RWPE2 (cell line): ENCODE data around the gene ARID5B.

Experiments
- ATAC-seq: fragments of 200-7000 bp; cut with Tn5 transposase; 3 replicates; pipeline ENCODE4 v1.9.1; 2021; ENCODE audit warnings: low read depth
- DNase-seq: peaks from one replicate; pipeline ENCODE4 v3.0.0-alpha.2; 2020; ENCODE audit warnings: low spot score
- H3K27ac ChIP-seq: fragments of 450-650 bp; 2 replicates; pipeline ENCODE4 v1.5.1; 2017; ENCODE audit warnings: mild to moderate bottlenecking; ENCODE audit not compliant: poor library complexity, severe bottlenecking
- H3K27me3 ChIP-seq: fragments of 250-450 bp; sonication (Bioruptor Pico); 2 replicates; pipeline ENCODE4 v1.5.1; 2021; ENCODE audit warnings: mild to moderate bottlenecking, moderate library complexity; ENCODE audit not compliant: insufficient read depth, poor library complexity, severe bottlenecking
- H3K36me3 ChIP-seq: fragments of 250-450 bp; sonication (Bioruptor Pico); 2 replicates; pipeline ENCODE4 v1.5.1; 2020; ENCODE audit warnings: low read depth, mild to moderate bottlenecking, moderate library complexity
- H3K4me1 ChIP-seq: fragments of 250-450 bp; sonication (Bioruptor Pico); 2 replicates; pipeline ENCODE4 v1.5.1; 2021; ENCODE audit warnings: mild to moderate bottlenecking, moderate library complexity; ENCODE audit not compliant: insufficient read depth, poor library complexity, severe bottlenecking
- H3K4me3 ChIP-seq: fragments of 250-450 bp; sonication (Bioruptor Pico); 2 replicates; pipeline ENCODE4 v1.5.1; 2021; ENCODE audit warnings: mild to moderate bottlenecking, moderate library complexity; ENCODE audit not compliant: severe bottlenecking
- H3K9me3 ChIP-seq: fragments of 250-450 bp; sonication (Bioruptor Pico); 2 replicates; pipeline ENCODE4 v1.5.1; 2021; ENCODE audit warnings: mild to moderate bottlenecking, moderate library complexity; ENCODE audit not compliant: severe bottlenecking
- TF ChIP-seq, protein P1 (sequence below): fragments of 450-650 bp; IDR thresholded peaks from one replicate; pipeline ENCODE4 v1.5.1; 2017; ENCODE audit warnings: mild to moderate bottlenecking, moderate library complexity; ENCODE audit not compliant: poor library complexity, severe bottlenecking

Gene ARID5B

DNA sequence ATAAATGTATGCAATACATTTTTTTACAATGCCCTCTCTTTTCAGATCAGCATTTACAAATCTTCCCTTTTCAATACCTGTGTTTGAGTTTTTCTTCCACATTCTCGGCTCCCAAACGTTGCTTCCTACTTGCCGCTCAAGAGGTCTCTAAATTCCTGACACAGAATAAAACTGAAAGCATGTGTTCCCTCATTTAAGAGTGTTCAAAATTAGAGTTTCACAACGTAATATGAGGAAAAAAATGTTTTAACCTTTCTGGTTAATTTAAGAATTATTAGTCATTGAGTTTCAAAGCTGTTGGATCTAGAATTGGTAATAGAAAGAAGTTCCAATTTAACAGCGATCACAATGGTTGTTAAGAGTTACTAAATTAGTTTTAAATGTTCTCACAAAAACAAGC is 100.4 kb downstream of the ARID5B start:
- peaks cover 4% of the 10 kb centered on the region; the same call in 1 of the 2 replicates for H3K36me3 ChIP-seq
- no peak for ATAC-seq
- DNase-seq: no peak
- TF ChIP-seq, protein P1, sequence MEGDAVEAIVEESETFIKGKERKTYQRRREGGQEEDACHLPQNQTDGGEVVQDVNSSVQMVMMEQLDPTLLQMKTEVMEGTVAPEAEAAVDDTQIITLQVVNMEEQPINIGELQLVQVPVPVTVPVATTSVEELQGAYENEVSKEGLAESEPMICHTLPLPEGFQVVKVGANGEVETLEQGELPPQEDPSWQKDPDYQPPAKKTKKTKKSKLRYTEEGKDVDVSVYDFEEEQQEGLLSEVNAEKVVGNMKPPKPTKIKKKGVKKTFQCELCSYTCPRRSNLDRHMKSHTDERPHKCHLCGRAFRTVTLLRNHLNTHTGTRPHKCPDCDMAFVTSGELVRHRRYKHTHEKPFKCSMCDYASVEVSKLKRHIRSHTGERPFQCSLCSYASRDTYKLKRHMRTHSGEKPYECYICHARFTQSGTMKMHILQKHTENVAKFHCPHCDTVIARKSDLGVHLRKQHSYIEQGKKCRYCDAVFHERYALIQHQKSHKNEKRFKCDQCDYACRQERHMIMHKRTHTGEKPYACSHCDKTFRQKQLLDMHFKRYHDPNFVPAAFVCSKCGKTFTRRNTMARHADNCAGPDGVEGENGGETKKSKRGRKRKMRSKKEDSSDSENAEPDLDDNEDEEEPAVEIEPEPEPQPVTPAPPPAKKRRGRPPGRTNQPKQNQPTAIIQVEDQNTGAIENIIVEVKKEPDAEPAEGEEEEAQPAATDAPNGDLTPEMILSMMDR: no peak
- no peaks in the 10 kb centered on the region for H3K4me1 ChIP-seq
- H3K27me3 ChIP-seq: no peaks in the 10 kb centered on the region
- H3K4me3 ChIP-seq: no peak overlapping the region
- H3K27ac ChIP-seq: no peak overlapping the region
- peaks cover 1% of the 10 kb centered on the region for H3K9me3 ChIP-seq

DNA sequence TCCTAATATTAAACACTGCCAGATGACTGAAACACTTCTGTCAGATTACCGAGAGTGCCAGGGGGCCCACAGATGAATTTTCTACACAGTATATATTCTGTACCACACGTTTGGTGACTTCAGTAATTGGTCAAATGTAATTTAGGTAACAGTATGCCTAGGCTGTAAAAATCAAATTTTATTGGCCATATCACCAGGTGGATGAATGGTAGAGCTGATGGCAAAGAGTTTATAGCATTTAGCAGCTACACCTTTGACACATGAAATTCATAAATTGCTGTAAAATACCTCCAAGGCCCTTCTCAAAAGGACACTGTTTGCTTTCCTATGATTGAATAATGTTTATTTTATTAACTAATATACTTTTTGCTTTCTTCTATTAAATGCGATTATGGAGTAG is 101.3 kb downstream of the ARID5B start:
- Histone ChIP-seq H3K4me1 (no peaks in the 10 kb centered on the region), H3K36me3 (peaks cover 4% of the 10 kb centered on the region; the same call in 1 of the 2 replicates)

DNA sequence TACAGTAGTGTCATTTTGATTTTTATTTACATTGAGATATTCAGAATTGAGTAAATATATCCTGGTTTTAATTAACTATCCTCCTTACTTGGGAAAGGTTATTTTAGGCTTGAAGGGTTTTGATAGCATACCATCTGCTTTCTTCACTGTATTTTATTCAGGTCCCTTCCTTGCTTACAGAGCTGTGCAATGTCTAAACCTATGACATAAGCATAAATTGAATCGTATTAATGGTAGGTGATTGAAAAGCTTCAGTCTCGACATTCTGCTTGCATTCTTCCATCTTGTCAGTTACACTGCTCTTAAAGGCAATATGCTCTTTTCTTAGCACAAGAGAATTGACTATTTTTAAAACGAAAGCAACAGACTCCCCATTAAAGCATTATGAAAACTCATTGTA is 102.5 kb downstream of the ARID5B start:
- Histone ChIP-seq H3K27ac (no peak overlapping the region), H3K4me3 (no peak overlapping the region), H3K9me3 (peaks cover 1% of the 10 kb centered on the region), H3K36me3 (peaks cover 4% of the 10 kb centered on the region; the same call in 1 of the 2 replicates), H3K27me3 (no peaks in the 10 kb centered on the region), H3K4me1 (no peaks in the 10 kb centered on the region)
- no peak for DNase-seq
- TF ChIP-seq, protein P1: no peak
- ATAC-seq: no peak

More for the DNA sequence above, 101.3 kb downstream of the ARID5B start:
- Histone ChIP-seq H3K4me3 (no peak overlapping the region), H3K27ac (no peak overlapping the region), H3K27me3 (no peaks in the 10 kb centered on the region), H3K9me3 (peaks cover 1% of the 10 kb centered on the region)
- no peak for ATAC-seq
- TF ChIP-seq, protein P1: no peak
- no peak for DNase-seq

DNA sequence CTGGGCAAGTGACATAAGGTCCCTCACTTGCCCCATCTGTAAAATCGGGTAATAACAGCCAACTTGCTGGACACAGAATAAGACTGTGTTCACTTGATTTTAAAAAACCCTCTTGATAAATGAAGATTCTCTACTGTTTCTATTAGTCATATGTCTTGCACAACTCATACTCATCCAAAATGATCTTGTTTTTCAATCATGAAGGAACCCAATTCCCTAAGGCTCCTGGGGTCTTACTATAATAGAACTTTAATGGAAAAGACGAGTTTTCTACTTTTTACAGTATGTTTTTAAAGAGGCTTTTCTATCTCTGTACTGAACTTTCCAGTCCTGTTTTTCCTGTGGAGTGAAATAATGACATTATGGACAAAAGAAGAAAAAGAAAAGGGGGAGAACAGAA is 103.8 kb downstream of the ARID5B start:
- H3K4me3 ChIP-seq: no peak overlapping the region
- ATAC-seq (no peak), DNase-seq (no peak)
- H3K9me3 ChIP-seq: peaks cover 1% of the 10 kb centered on the region
- no peaks in the 10 kb centered on the region for H3K27me3 ChIP-seq
- H3K27ac ChIP-seq: no peak overlapping the region
- TF ChIP-seq, protein P1: no peak
- no peaks in the 10 kb centered on the region for H3K4me1 ChIP-seq
- peaks cover 4% of the 10 kb centered on the region; the same call in 1 of the 2 replicates for H3K36me3 ChIP-seq

DNA sequence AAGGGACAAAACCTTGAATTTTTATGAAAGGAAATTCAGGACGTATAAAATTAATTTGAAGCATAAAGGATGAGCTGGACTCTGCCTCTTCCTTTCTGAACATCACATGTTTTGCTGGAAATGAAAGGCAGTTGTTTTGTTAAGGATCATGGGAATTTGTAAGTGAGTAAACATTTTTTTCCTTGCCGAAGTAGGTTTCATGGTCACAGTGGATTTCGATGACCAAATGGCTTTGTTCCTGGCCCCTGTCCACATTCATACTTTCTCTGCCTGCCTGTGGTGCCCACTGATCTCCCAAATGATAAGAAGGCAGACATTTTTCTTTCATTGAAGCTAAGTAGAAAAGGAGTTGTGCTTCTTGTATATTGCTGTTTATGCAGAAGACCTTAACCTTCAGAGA is 104.2 kb downstream of the ARID5B start:
- TF ChIP-seq, protein P1: no peak
- peaks cover 2% of the 10 kb centered on the region; the same call in 1 of the 2 replicates for H3K36me3 ChIP-seq
- H3K4me3 ChIP-seq: no peak overlapping the region
- DNase-seq (no peak), ATAC-seq (no peak)
- H3K9me3 ChIP-seq: peaks cover 1% of the 10 kb centered on the region
- H3K4me1 ChIP-seq: no peaks in the 10 kb centered on the region
- H3K27ac ChIP-seq: no peak overlapping the region
- no peaks in the 10 kb centered on the region for H3K27me3 ChIP-seq
